Activated CD8-positive, alpha-beta T cell treated with anti-CD3 and anti-CD28 coated beads for 36 hours (primary cell): ENCODE data around the gene SH3D19. TPM values are rescaled to one million over a fixed set of nuclear protein-coding genes. Genes with fewer than 3 reads are reported as not detected.

Experiments used
- ATAC-seq: fragments of 200-7000 bp; cut with Tn5 transposase; one replicate; pipeline ENCODE4 v1.10.0; 2021; ENCODE audit warnings: mild to moderate bottlenecking, moderate library complexity
- CTCF ChIA-PET: fragments of 350-600 bp; sonication (Branson Sonifier 250); formaldehyde crosslinking; loops from one replicate; lab custom pipeline; 2021; ENCODE audit warnings: antibody characterized with exemption; lab: Charles Lee
- POLR2A ChIA-PET: fragments of 350-600 bp; sonication (Branson Sonifier 250); formaldehyde crosslinking; loops from one replicate; lab custom pipeline; 2021; ENCODE audit warnings: antibody characterized with exemption; lab: Charles Lee
- DNase-seq: peaks from one replicate; pipeline ENCODE4 v3.0.0-alpha.2; 2020
- H3K27ac Mint-ChIP-seq: one replicate; pipeline ENCODE4 v1.8.0; 2021; ENCODE audit warnings: mild to moderate bottlenecking, mixed read lengths
- H3K27me3 Mint-ChIP-seq: one replicate; pipeline ENCODE4 v1.8.0; 2021; ENCODE audit warnings: mixed read lengths
- H3K36me3 Mint-ChIP-seq: one replicate; pipeline ENCODE4 v1.8.0; 2021; ENCODE audit warnings: low read depth, mixed read lengths
- H3K4me1 Mint-ChIP-seq: one replicate; pipeline ENCODE4 v1.8.0; 2021; ENCODE audit warnings: low read depth, mixed read lengths
- H3K4me3 Mint-ChIP-seq: one replicate; pipeline ENCODE4 v1.8.0; 2021; ENCODE audit warnings: mild to moderate bottlenecking, moderate library complexity, mixed read lengths
- H3K9me3 Mint-ChIP-seq: one replicate; pipeline ENCODE4 v1.8.0; 2021; ENCODE audit warnings: mixed read lengths
- CTCF ChIP-seq: fragments of 200-600 bp; IDR thresholded peaks from one replicate; pipeline ENCODE4 v1.8.0; 2022; ENCODE audit warnings: antibody characterized with exemption, mild to moderate bottlenecking
- intact Hi-C: fragments of 100-400 bp; cut with micrococcal nuclease; formaldehyde crosslinking; loops from one replicate; pipeline ENCODE4 v1.10.0; 2022
- total RNA-seq, 2 experiments: library from RNA; stranded (reverse); gene quantifications; one replicate each; pipeline ENCODE4 v1.2.3, GENCODE V29; 2021

Gene SH3D19
- total RNA-seq, 2 experiments from 2014 or later: not detected

DNA sequence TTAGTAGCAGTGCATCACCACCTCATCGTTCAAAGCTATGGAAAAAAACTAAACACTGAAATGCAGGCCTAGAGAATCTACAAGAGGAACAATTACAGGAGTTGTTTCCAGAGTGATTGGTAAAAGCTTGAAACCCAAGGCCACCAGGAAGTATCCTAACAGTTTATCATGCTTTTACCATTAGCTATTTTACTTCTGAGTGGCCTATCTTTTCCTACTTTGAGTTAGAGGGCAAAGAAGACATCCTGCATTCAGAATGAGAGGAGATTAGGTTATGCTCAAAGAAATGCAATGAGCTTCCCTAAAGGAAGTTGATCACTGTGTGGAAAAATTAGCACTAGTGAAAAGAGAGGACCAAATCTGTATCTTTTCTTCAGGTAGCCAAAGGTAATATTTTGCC lies 118.2 kb downstream of the SH3D19 start:
- intact Hi-C loops: no loop called here
- Mint-ChIP-seq H3K4me1 (no peaks in the 10 kb centered on the region), H3K27ac (no peak overlapping the region), H3K4me3 (no peak overlapping the region), H3K36me3 (no peaks in the 10 kb centered on the region), H3K9me3 (no peaks in the 10 kb centered on the region), H3K27me3 (no peaks in the 10 kb centered on the region)
- DNase-seq: no peak
- ChIA-PET POLR2A (no interaction called here), CTCF (no interaction called here)
- ATAC-seq: no peak
- TF ChIP-seq CTCF: no peak

DNA sequence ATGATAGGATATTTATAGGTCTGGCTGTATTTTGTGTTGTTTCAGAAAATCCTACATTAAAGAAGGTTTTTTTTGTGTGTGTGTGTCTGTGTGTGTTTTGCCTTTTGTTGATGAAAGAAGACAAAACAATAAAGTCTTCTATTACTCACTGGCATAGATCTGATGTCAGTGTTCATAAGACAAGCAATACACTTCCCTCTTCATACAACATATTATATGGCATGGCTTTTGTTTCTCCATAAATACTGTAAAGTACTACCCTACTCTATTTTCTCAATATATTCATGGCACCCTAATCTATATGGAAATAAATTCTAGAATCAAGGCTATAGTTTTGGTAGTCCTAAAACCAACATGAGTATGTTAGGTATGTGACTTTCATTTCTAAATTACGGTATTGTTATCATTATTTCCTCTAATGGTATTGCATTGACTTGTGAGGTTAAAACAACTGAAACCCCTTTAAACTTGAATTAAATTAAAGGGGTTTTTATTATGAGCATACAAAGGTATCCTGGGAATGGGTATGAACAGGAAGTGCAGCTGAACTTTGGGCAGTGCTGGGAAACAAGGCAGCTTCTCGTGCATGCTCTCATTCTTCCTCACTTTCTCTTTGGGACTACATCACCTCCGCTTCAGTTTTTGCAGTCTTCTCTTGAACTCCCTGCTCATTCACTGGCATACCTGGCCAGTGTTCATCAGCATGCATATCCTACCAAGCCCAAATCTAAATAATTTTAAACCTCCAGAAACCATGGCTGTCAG lies 119.0 kb downstream of the SH3D19 start:
- intact Hi-C loops: no loop called here
- no peak overlapping the region for H3K27ac Mint-ChIP-seq

GRCh38 chr4:151205722-151206121 lies 119.7 kb downstream of the SH3D19 start:
- Mint-ChIP-seq H3K4me3 (no peak overlapping the region), H3K9me3 (no peaks in the 10 kb centered on the region), H3K4me1 (no peaks in the 10 kb centered on the region), H3K27me3 (no peaks in the 10 kb centered on the region), H3K36me3 (no peaks in the 10 kb centered on the region), H3K27ac (no peak overlapping the region)
- DNase-seq: no peak
- intact Hi-C loops: no loop called here
- POLR2A ChIA-PET: interaction anchor here (0.6 kb wide), 1 partner anchor 38 kb away, joined by 3 read pairs; no protein-coding TSS in a partner anchor
- no peak for TF ChIP-seq CTCF
- CTCF ChIA-PET: interaction anchor here (0.6 kb wide), 1 partner anchor 597 kb away, joined by 4 read pairs; no protein-coding TSS in a partner anchor
- ATAC-seq: no peak

More for the DNA sequence above, 119.0 kb downstream of the SH3D19 start:
- no peak overlapping the region for H3K4me3 Mint-ChIP-seq
- no peaks in the 10 kb centered on the region for H3K27me3 Mint-ChIP-seq
- ATAC-seq (no peak), DNase-seq (no peak)
- no peaks in the 10 kb centered on the region for H3K4me1 Mint-ChIP-seq
- no peaks in the 10 kb centered on the region for H3K9me3 Mint-ChIP-seq
- TF ChIP-seq CTCF: no peak
- POLR2A ChIA-PET: no interaction called here
- CTCF ChIA-PET: no interaction called here
- no peaks in the 10 kb centered on the region for H3K36me3 Mint-ChIP-seq

DNA sequence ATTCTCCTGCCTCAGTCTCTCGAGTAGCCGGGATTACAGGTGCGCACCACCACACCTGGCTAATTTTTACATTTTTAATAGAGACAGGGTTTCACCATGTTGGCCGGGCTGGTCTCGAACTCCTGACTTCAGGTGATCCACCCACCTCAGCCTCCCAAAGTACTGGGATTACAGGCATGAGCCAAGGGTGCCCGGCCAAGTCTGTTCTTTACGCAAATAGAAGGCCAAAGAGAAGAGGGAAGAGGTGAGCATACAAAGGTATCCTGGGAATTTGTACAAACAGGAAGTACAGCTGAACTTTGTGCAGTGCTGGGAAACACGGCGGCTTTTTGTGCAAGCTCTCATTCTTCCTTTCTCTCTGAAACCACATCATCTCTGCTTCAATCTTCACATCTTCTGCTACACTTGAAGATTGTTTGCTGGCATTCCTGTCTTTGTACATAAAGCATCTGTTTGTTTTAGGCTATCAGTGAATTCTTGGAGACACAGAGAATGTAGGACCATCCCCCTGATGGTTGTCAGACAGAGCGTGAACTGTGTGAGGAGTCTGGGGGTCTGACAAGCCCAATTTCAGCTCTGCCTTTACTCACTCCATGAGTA lies 120.4 kb downstream of the SH3D19 start:
- ChIA-PET CTCF (interaction anchor here (0.6 kb wide), 1 partner anchor 597 kb away, joined by 4 read pairs; no protein-coding TSS in a partner anchor), POLR2A (no interaction called here)
- DNase-seq: no peak
- no peaks in the 10 kb centered on the region for H3K9me3 Mint-ChIP-seq
- no peak for TF ChIP-seq CTCF
- intact Hi-C loops: no loop called here
- no peak overlapping the region for H3K27ac Mint-ChIP-seq
- H3K27me3 Mint-ChIP-seq: no peaks in the 10 kb centered on the region
- H3K36me3 Mint-ChIP-seq: no peaks in the 10 kb centered on the region
- ATAC-seq: no peak
- H3K4me1 Mint-ChIP-seq: no peaks in the 10 kb centered on the region
- no peak overlapping the region for H3K4me3 Mint-ChIP-seq

DNA sequence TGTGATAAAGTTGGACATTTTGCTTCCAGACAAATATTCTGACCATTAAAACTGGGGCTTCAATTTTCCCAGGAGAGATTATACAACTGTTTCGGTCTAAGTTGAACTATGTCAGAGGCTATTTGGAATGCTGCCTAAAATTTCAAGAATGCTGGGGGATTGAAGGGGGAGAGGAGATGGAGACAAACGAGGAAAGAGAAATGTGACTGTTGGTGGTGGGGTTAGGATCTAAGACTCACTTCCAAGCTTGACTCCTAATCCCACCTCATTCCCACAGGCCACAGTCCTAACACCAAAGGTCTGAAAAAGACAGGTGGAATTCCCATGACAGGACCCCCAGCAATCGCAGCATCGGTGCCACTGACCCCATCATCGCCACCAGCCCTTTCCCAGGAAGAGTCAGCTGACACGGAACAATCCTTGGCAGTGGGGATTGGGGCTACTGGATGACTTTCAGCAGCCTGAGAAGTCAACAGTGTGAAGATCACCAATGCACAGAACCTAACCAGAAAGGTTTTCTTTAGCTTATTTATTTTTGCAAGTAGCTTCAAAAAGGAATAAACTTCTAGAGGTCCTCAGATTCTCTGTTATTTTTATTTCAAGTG lies 122.5 kb downstream of the SH3D19 start:
- no peak for DNase-seq
- H3K27me3 Mint-ChIP-seq: no peaks in the 10 kb centered on the region
- POLR2A ChIA-PET: no interaction called here
- intact Hi-C loops: no loop called here
- no peak overlapping the region for H3K4me3 Mint-ChIP-seq
- no peak for ATAC-seq
- no peaks in the 10 kb centered on the region for H3K4me1 Mint-ChIP-seq
- CTCF ChIA-PET: no interaction called here
- no peaks in the 10 kb centered on the region for H3K9me3 Mint-ChIP-seq
- H3K36me3 Mint-ChIP-seq: no peaks in the 10 kb centered on the region
- TF ChIP-seq CTCF: no peak
- no peak overlapping the region for H3K27ac Mint-ChIP-seq
